ENCODE data around the gene FMN1. TPM values are rescaled to one million over a fixed set of nuclear protein-coding genes. Genes with fewer than 3 reads are reported as not detected.
"Not testable (repeated sequence)": the region's sequence is repeated elsewhere in the genome, so short reads cannot be mapped to it uniquely, and the experiment has no call there.

Gene FMN1
- total RNA-seq, 1 donor from 2014 or later = 2.2 TPM

- DNase-seq (ENCODE audit: low spot score) = no peak
- intact Hi-C loops (cut with DNase I) = no loop called here
Observed at GRCh38 chr15:33076937-33077336, 117.6 kb downstream of the FMN1 start.

DNA sequence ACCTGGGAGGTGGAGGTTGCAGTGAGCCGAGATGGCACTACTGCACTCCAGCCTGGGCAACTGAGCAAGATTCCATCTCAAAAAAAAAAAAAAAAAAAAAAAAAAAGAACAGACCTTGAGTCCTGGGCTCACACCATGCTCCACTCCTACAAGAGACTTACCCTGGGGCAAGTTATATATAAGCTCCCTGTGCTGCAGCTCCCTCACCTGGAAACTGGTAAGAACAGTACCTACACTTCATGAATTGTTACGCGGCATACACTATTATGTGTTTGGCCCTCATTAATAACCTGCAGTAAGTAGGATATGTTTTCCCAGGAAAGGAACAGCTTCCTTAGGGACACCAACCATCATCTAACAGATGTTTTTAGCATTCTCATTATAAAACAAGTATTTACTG lies 119.6 kb downstream of the FMN1 start:
- no peak for DNase-seq (ENCODE audit: low spot score)
- intact Hi-C loops (cut with DNase I) = no loop called here

DNA sequence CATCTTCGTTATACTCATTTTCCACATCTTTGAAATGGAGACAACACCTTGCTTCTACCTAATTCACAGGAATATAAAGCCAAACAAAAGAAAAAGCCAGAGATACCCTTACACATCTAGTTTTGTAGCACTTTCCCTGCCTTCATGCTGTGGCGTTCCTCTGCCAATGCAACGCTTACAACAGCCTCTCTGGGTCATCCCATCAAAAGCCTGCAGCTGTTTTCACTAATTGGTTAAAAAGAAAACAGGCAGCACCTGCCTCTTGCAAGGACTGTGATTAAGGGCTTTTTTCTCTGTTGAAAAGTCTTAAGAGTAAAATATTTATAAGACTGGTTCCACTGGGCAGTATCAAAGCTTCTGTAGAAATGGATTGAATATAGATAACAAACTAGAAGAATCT lies 120.3 kb downstream of the FMN1 start:
- intact Hi-C loops (cut with DNase I) = no loop called here
- DNase-seq (ENCODE audit: low spot score) = no peak

DNA sequence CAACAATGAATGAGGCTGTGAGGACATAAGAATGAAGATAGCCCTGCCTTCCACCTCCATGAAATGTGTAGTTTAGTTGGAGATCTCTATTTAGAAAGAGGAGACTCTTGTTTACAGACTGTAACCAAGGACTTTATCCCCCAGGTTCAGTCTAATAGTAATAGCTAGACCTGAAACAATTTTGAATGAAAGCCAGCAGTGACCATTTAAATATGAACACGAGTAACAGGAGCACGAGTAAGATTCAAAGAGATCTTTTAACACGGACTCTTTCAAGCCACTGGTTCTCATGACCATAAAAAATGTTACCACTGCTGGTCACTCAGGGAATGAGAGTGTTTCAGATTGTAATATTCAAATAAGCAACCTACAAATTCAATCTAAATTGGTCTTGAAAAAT lies 123.1 kb downstream of the FMN1 start:
- DNase-seq (ENCODE audit: low spot score) = no peak
- intact Hi-C loops (cut with DNase I) = no loop called here

GRCh38 chr15:33069903-33070302 lies 124.6 kb downstream of the FMN1 start:
- intact Hi-C loops (cut with DNase I); DNase-seq (ENCODE audit: low spot score): not testable (repeated sequence)

- DNase-seq (ENCODE audit: low spot score) = no peak
- intact Hi-C loops (cut with DNase I) = no loop called here
Observed at GRCh38 chr15:33069161-33069560, 125.4 kb downstream of the FMN1 start.

DNA sequence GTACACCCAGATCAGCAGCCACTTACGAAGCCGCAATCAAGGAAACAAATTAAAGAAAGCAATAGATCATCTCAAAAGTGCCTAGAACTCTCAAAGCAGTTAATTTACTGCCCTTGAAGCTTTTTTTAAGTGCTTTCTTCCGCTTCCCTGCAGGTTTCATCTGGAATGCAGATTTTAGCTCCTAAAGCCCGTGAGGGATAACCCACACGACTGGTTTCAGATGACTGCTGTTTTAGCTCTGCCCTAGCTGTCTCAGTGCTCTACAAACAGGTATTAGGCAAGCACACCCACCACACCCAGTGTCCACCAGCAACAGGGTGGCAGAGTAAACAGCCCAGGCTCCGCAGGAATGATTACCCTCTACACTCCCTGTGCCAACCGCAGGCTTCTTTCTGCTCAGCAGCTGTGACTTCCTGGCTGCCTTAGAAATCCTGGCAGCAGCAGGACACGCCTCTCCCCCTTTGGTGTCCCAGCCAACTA lies 126.0 kb downstream of the FMN1 start:
- DNase-seq (ENCODE audit: low spot score) = no peak
- intact Hi-C loops (cut with DNase I) = no loop called here

GRCh38 chr15:33068007-33068481 lies 126.5 kb downstream of the FMN1 start:
- DNase-seq (ENCODE audit: low spot score) = no peak
- intact Hi-C loops (cut with DNase I) = no loop called here

DNA sequence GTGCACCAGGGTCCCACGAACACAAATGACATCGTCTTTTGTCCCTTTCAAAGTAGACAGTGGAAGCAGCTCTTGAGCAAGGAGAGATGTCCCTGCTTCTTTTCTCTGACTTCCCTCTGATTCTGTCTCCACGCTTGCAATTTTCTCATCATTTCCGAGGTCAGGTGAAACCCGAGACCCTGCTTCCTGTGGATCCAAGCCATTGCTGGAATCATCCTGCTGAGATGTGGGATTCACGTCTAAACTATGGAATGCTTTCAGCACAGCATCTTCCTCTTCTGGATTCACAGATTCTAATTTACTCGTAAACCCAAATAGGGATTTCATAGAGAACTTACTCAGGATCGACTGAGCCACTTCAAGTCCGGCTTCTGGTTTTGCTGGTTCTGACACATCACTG lies 127.1 kb downstream of the FMN1 start:
- intact Hi-C loops (cut with DNase I) = no loop called here
- no peak for DNase-seq (ENCODE audit: low spot score)

- intact Hi-C loops (cut with DNase I) = no loop called here
- no peak for DNase-seq (ENCODE audit: low spot score)
Observed at GRCh38 chr15:33066584-33066983, 127.9 kb downstream of the FMN1 start.

- intact Hi-C loops (cut with DNase I) = no loop called here
- DNase-seq (ENCODE audit: low spot score) = no peak
Observed at GRCh38 chr15:33064878-33065277, 129.6 kb downstream of the FMN1 start.

DNA sequence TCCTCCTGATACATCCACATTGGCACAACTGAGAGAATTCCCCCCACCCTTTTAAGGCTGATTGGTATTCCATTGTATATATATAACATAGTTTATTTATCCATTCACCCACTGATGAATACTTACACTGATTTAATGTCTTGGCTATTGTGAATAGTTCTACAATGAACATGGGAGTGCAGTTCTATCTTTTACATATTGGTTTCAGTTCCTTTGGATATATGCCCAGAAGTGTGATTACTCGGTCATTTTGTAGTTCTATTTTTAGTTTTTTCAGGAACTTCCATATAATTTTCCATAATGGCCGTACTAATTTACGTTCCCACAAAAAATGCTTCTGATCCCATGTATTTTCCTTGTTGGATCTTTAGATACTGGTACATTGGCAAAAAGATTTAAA lies 135.3 kb downstream of the FMN1 start:
- intact Hi-C loops (cut with DNase I) = no loop called here
- no peak for DNase-seq (ENCODE audit: low spot score)

DNA sequence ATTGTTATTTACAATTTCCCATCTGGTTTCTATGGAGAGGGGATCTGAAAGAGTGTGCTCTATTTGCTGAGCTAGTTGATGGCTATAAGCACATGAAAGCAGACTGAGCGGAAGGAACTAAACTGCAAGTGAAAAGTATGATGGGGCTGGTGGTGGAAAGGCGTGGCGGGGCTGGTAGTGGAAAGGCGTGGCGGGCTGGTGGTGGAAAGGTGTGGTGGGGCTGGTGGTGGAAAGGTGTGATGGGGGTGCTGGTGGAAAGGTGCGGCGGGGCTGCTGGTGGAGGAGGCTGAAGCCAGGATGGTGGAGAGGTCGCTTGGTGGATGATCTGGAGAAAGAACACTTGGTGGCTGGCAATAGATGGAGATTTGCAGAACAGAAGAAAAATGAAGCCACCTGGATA lies 136.7 kb downstream of the FMN1 start:
- intact Hi-C loops (cut with DNase I) = no loop called here
- DNase-seq (ENCODE audit: low spot score) = no peak

- no peak for DNase-seq (ENCODE audit: low spot score)
- intact Hi-C loops (cut with DNase I) = no loop called here
Observed at GRCh38 chr15:33055962-33056361, 138.6 kb downstream of the FMN1 start.

GRCh38 chr15:33051528-33051927 lies 143.0 kb downstream of the FMN1 start:
- intact Hi-C loops (cut with DNase I) = no loop called here
- no peak for DNase-seq (ENCODE audit: low spot score)

GRCh38 chr15:33048255-33048654 lies 146.3 kb downstream of the FMN1 start:
- no peak for DNase-seq (ENCODE audit: low spot score)
- intact Hi-C loops (cut with DNase I) = no loop called here

GRCh38 chr15:33047077-33047476 lies 147.4 kb downstream of the FMN1 start:
- no peak for DNase-seq (ENCODE audit: low spot score)
- intact Hi-C loops (cut with DNase I) = no loop called here

DNA sequence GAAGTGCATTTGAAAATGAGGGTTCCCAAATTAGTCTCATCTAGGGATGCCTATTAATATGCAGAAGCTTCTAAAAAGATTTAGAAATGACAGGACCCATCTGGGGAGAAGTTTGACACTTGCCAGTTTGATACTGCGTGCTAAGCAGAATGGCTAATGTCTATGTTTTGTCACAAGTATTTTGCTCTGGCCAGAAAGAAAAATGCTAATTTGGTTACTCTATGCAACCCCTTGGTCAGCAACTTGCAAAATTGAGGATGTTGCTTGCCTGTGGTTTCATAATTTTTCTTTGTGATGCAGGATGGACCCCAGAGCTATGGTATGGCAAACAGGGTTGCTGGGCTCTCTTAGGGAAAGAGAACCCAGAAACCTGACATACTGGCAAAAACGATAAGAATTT lies 148.2 kb downstream of the FMN1 start:
- intact Hi-C loops (cut with DNase I) = no loop called here
- no peak for DNase-seq (ENCODE audit: low spot score)

GRCh38 chr15:33045066-33045810 lies 149.3 kb downstream of the FMN1 start:
- intact Hi-C loops (cut with DNase I) = no loop called here
- no peak for DNase-seq (ENCODE audit: low spot score)

DNA sequence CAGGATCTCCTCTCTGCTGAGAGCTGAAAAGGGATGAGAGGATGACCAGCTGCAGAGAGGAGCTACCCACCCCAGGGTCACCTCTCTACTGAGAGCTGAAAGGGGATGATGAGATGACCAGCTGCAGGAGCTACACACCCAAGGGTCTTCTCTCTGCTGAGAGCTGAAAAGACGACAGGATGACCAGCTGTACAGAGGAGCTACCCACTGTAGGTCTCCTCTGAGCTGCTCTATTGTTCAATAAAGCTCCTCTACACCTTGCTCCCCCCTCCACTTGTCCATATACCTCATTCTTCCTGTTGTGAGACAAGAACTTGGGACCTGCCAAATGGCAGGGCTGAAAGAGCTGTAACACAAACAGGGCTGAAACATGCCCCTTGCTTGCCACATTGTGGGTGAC lies 149.9 kb downstream of the FMN1 start:
- intact Hi-C loops (cut with DNase I) = no loop called here

DNA sequence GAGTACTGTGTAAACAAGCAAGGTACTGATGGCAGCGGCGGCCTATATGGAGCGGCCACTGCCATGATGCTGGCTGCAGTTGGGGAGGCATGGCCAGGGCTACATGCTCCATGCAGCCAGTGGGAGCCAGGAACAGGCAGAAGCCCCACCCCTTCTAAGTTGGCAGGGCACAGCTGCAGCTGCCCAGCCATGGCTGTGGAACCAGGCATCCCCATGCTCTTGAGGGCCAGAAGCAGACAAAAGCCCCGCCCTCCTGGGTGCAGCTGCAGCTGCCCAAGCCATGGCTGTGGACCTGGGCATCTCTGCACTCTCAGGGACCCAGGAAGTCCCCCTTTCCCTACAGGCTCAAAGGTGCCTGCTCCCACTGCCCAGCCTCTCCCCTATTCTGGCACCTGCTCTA lies 150.9 kb downstream of the FMN1 start:
- DNase-seq (ENCODE audit: low spot score) = no peak
- intact Hi-C loops (cut with DNase I) = no loop called here

More for the DNA sequence above, 149.9 kb downstream of the FMN1 start:
- DNase-seq (ENCODE audit: low spot score) = no peak

- DNase-seq (ENCODE audit: low spot score) = no peak
- intact Hi-C loops (cut with DNase I) = no loop called here
Observed at GRCh38 chr15:33040496-33040895, 154.0 kb downstream of the FMN1 start.
